ENCODE results near the gene ALK.

DNA sequence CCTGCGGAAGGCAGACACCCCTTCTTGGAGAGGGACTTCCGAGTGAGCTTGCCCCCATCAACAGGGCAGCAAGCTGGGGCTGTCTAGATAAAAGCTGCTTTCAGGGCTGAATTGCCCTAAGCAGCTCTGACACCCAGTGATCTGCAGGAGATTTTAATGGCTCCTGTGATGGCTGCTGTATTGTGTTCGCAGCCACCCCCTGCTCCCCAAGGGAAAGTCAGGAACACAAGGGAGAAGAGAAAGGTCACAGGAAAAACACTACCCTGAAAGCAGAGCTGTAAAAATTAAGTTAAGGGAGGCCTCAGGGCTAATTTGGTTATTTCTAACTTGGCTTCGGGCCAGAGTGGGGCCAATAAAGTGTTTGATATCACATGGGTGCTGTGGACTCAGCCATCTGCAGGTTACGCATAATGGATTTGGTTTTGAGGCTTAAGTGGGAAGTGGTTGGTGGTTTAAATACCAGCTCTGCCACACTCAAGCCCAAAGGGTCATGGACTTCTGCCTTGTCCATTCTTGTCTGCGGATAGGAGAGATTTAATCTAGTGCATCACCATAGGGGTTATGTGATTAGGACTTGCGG, 658.6 kb downstream of the ALK start:
- TF ChIP-seq, protein P1, sequence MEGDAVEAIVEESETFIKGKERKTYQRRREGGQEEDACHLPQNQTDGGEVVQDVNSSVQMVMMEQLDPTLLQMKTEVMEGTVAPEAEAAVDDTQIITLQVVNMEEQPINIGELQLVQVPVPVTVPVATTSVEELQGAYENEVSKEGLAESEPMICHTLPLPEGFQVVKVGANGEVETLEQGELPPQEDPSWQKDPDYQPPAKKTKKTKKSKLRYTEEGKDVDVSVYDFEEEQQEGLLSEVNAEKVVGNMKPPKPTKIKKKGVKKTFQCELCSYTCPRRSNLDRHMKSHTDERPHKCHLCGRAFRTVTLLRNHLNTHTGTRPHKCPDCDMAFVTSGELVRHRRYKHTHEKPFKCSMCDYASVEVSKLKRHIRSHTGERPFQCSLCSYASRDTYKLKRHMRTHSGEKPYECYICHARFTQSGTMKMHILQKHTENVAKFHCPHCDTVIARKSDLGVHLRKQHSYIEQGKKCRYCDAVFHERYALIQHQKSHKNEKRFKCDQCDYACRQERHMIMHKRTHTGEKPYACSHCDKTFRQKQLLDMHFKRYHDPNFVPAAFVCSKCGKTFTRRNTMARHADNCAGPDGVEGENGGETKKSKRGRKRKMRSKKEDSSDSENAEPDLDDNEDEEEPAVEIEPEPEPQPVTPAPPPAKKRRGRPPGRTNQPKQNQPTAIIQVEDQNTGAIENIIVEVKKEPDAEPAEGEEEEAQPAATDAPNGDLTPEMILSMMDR (IDR thresholded peaks at IDR 0.05; ENCODE audit: low read depth, low read length), result no peak
- TF ChIP-seq EZH2phosphoT487 (IDR thresholded peaks at IDR 0.05; ENCODE audit: low read depth), result no peak
